ENCODE measurements around the gene STAC2.
A peak's percentile ranks its signal among the peaks of the same experiment; 100 is the strongest.
"Not testable (repeated sequence)": the region's sequence is repeated elsewhere in the genome, so short reads cannot be mapped to it uniquely, and the experiment has no call there.

Gene STAC2

GRCh38 chr17:39225308-39225958 lies at the start of gene STAC2:
Gene STAC2 (minus strand): TSS chr17:39225945. CDS start chr17:39225502, 443 bp downstream.
- no peak for DNase-seq

GRCh38 chr17:39271546-39271945 lies 45.8 kb upstream of the STAC2 start:
- no peak for DNase-seq

GRCh38 chr17:39270923-39271322 lies 45.2 kb upstream of the STAC2 start:
- peak; percentile 33 for DNase-seq

- DNase-seq = no peak
Observed at GRCh38 chr17:39264119-39264518, 38.4 kb upstream of the STAC2 start.

GRCh38 chr17:39261286-39261685 lies 35.5 kb upstream of the STAC2 start:
- DNase-seq = peak; percentile 63

GRCh38 chr17:39252788-39253460 lies 27.2 kb upstream of the STAC2 start:
- DNase-seq = no peak

- DNase-seq = no peak
Observed at GRCh38 chr17:39251997-39252396, 26.3 kb upstream of the STAC2 start.

- not testable (repeated sequence) for DNase-seq
Observed at GRCh38 chr17:39250076-39250475, 24.3 kb upstream of the STAC2 start.

- no peak for DNase-seq
Observed at GRCh38 chr17:39246274-39246673, 20.5 kb upstream of the STAC2 start.

GRCh38 chr17:39244600-39245570 lies 19.1 kb upstream of the STAC2 start:
- peak; percentile 87 for DNase-seq

- no peak for DNase-seq
Observed at GRCh38 chr17:39244016-39244599, 18.4 kb upstream of the STAC2 start.

GRCh38 chr17:39243155-39243554 lies 17.4 kb upstream of the STAC2 start:
- no peak for DNase-seq

- DNase-seq = no peak
Observed at GRCh38 chr17:39240631-39241030, 14.9 kb upstream of the STAC2 start.

GRCh38 chr17:39239640-39240314 lies 14.0 kb upstream of the STAC2 start:
- peak; percentile 88 for DNase-seq

- peak; percentile 92 for DNase-seq
Observed at GRCh38 chr17:39238311-39238972, 12.7 kb upstream of the STAC2 start.

GRCh38 chr17:39237586-39237985 lies 11.8 kb upstream of the STAC2 start:
- no peak for DNase-seq

- peak; percentile 53 for DNase-seq
Observed at GRCh38 chr17:39236981-39237441, 11.3 kb upstream of the STAC2 start.

- DNase-seq = peak; percentile 28
Observed at GRCh38 chr17:39236450-39236927, 10.7 kb upstream of the STAC2 start.

- peak; percentile 76 for DNase-seq
Observed at GRCh38 chr17:39235555-39236449, 10.1 kb upstream of the STAC2 start.

Measured in DMS53 (cell line).